Measurements from ENCODE around the gene TLL1.

GRCh38 chr4:166087569-166087968, 214.5 kb downstream of the TLL1 start:
- TF ChIP-seq CTCF (IDR thresholded peaks at IDR 0.05) (no peak), POLR2A (IDR thresholded peaks at IDR 0.05) (no peak), EP300 (IDR thresholded peaks at IDR 0.05) (no peak), POLR2AphosphoS5 (IDR thresholded peaks at IDR 0.05) (no peak)
